ENCODE measurements around the gene KAZALD1.

DNA sequence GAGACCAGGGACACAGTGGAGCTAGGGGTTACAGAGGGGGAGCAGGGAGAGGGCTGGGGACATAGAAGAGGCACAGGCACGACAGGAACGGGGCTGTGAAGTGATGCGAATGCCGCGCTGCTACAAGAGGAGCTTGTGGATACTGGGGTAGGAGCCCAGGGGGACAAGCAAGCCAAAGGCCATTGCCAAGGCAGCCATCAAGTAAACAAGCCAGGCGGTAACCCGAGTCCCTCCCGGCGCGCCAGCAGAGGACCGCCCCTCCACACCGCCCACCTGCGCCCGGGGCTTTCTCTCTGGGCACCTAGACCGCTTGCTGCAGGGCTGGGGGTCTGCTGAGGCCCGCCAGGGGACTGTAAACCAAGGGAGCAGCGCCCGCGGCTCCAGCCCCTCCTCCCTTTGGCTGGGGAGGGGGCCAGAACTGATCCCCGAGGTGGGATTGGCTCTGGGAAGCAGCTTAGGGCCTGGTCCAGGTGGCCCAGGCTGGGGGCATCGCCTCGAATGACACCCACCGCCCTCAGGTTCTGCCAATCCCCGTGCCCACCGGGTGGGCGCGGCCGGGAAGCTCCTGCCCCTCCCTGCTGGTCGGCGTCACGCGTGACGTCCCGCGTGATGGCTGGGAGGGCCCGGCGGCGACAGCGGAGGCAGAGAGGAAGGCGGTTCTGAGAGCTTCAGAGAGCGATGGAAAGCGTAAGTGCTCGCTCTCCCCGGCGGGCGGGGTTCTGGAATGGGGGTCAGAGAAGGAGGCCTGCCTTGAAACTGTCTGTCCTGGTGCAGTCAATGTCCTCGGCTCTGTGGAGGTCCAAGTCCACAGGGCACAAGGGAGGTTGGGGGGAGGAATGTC is 29.8 kb upstream of the KAZALD1 start:
- TF ChIP-seq POLR2A (IDR thresholded peaks at IDR 0.05), result peak in 2 of 4 donors; percentile 54 to 79
- TF ChIP-seq, protein P1, sequence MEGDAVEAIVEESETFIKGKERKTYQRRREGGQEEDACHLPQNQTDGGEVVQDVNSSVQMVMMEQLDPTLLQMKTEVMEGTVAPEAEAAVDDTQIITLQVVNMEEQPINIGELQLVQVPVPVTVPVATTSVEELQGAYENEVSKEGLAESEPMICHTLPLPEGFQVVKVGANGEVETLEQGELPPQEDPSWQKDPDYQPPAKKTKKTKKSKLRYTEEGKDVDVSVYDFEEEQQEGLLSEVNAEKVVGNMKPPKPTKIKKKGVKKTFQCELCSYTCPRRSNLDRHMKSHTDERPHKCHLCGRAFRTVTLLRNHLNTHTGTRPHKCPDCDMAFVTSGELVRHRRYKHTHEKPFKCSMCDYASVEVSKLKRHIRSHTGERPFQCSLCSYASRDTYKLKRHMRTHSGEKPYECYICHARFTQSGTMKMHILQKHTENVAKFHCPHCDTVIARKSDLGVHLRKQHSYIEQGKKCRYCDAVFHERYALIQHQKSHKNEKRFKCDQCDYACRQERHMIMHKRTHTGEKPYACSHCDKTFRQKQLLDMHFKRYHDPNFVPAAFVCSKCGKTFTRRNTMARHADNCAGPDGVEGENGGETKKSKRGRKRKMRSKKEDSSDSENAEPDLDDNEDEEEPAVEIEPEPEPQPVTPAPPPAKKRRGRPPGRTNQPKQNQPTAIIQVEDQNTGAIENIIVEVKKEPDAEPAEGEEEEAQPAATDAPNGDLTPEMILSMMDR (IDR thresholded peaks at IDR 0.05), result no peak
- no peak for TF ChIP-seq EP300 (IDR thresholded peaks at IDR 0.05)
